ENCODE measurements around the gene SYNE2. TPM values are rescaled to one million over a fixed set of nuclear protein-coding genes. Genes with fewer than 3 reads are reported as not detected.
A peak's percentile ranks its signal among the peaks of the same experiment; 100 is the strongest.
"Not testable (repeated sequence)": the region's sequence is repeated elsewhere in the genome, so short reads cannot be mapped to it uniquely, and the experiment has no call there.

The SYNE2 gene, protein sequence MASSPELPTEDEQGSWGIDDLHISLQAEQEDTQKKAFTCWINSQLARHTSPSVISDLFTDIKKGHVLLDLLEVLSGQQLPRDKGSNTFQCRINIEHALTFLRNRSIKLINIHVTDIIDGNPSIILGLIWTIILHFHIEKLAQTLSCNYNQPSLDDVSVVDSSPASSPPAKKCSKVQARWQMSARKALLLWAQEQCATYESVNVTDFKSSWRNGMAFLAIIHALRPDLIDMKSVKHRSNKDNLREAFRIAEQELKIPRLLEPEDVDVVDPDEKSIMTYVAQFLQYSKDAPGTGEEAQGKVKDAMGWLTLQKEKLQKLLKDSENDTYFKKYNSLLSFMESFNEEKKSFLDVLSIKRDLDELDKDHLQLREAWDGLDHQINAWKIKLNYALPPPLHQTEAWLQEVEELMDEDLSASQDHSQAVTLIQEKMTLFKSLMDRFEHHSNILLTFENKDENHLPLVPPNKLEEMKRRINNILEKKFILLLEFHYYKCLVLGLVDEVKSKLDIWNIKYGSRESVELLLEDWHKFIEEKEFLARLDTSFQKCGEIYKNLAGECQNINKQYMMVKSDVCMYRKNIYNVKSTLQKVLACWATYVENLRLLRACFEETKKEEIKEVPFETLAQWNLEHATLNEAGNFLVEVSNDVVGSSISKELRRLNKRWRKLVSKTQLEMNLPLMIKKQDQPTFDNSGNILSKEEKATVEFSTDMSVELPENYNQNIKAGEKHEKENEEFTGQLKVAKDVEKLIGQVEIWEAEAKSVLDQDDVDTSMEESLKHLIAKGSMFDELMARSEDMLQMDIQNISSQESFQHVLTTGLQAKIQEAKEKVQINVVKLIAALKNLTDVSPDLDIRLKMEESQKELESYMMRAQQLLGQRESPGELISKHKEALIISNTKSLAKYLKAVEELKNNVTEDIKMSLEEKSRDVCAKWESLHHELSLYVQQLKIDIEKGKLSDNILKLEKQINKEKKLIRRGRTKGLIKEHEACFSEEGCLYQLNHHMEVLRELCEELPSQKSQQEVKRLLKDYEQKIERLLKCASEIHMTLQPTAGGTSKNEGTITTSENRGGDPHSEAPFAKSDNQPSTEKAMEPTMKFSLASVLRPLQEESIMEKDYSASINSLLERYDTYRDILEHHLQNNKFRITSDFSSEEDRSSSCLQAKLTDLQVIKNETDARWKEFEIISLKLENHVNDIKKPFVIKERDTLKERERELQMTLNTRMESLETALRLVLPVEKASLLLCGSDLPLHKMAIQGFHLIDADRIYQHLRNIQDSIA (N-terminal part only)
- polyA plus RNA-seq, result 18.1 TPM

- H3K27ac Mint-ChIP-seq, result peak within 1 kb of the TSS; percentile 87 to 89 (median 87)
- peaks cover 11 to 19% (median 11%) of the 10 kb centered on the region in 3 donors for H3K4me1 Mint-ChIP-seq
- H3K27me3 Mint-ChIP-seq, result peaks cover 2% of the 10 kb centered on the region
- peaks cover 1% of the 10 kb centered on the region for H3K36me3 Mint-ChIP-seq
- no peaks in the 10 kb centered on the region for H3K9me3 Mint-ChIP-seq
- H3K4me3 Mint-ChIP-seq, result peak within 1 kb of the TSS; percentile 92 to 99 (median 97)
Observed at GRCh38 chr14:63852817-63853731, at the start of gene SYNE2. TSS of gene SYNE2 (plus strand) at chr14:63853004. CDS start at chr14:63909149, 56,145 bp downstream.

DNA sequence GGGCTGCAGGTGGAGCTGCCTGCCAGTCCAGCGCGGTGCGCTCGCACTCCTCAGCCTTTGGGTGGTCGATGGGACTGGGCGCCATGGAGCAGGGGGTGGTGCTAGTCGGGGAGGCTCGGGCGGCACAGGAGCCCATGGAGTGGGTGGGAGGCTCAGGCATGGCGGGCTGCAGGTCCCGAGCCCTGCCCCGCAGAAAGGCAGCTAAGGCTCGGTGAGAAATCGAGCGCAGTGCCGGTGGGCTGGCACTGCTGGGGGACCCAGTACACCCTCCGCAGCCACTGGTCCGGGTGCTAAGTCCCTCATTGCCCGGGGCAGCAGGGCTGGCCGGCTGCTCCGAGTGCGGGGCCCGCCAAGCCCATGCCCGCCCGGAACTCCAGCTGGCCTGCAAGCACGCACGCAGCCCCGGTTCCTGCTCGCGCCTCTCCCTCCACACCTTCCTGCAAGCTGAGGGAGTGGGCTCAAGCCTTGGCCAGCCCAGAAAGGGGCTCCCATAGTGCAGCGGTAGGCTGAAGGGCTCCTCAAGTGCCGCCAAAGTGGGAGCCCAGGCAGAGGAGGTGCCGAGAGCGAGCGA, 49.5 kb upstream of the SYNE2 start:
- H3K27ac Mint-ChIP-seq, H3K4me3 Mint-ChIP-seq, H3K27me3 Mint-ChIP-seq, H3K9me3 Mint-ChIP-seq, H3K4me1 Mint-ChIP-seq, H3K36me3 Mint-ChIP-seq: not testable (repeated sequence)

DNA sequence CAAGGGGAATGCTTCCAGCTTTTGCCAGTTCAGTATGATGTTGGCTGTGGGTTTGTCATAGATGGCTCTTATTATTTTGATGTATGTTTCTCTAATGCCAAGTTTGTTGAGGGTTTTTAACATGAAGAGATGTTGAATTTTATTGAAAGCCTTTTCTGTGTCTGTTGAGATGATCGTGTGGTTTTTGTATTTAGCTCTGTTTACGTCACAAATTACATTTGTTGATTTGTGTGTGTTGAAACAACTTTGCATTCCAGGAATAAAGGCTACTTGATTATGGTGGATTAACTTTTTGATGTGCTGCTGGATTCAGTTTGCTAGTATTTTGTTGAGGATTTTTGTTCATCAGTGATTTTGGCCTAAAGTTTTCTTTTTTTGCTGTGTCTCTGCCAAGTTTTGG, 46.7 kb upstream of the SYNE2 start:
- not testable (repeated sequence) for H3K27me3 Mint-ChIP-seq, H3K4me1 Mint-ChIP-seq, H3K4me3 Mint-ChIP-seq, H3K27ac Mint-ChIP-seq, H3K9me3 Mint-ChIP-seq, H3K36me3 Mint-ChIP-seq

DNA sequence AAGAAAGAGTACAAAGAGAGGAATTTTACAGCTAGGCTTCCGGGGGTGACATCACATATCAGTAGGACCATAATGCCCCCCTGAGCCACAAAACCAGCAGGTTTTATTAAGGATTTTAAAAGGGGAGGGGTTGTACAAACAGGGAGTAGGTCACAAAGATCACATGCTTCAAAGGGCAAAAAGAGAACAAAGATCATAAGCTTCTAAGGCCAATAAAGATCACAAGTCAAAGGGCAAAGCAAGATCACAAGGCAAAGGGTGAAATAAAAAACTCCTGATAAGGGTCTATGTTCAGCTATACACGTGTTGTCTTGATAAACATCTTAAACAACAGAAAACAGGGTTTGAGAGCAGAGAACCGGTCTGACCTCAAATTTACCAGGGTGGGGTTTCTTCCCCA, 41.1 kb upstream of the SYNE2 start:
- H3K36me3 Mint-ChIP-seq, H3K4me1 Mint-ChIP-seq, H3K4me3 Mint-ChIP-seq, H3K27ac Mint-ChIP-seq, H3K27me3 Mint-ChIP-seq: not testable (repeated sequence)
- H3K9me3 Mint-ChIP-seq, result peaks cover 4 to 15% (median 9%) of the 10 kb centered on the region in 3 donors

GRCh38 chr14:63833728-63834127, 19.1 kb upstream of the SYNE2 start:
- H3K4me3 Mint-ChIP-seq, result no peak overlapping the region
- no peak overlapping the region for H3K27ac Mint-ChIP-seq
- H3K27me3 Mint-ChIP-seq, result no peaks in the 10 kb centered on the region
- H3K36me3 Mint-ChIP-seq, result no peaks in the 10 kb centered on the region
- no peaks in the 10 kb centered on the region for H3K9me3 Mint-ChIP-seq
- no peaks in the 10 kb centered on the region for H3K4me1 Mint-ChIP-seq

DNA sequence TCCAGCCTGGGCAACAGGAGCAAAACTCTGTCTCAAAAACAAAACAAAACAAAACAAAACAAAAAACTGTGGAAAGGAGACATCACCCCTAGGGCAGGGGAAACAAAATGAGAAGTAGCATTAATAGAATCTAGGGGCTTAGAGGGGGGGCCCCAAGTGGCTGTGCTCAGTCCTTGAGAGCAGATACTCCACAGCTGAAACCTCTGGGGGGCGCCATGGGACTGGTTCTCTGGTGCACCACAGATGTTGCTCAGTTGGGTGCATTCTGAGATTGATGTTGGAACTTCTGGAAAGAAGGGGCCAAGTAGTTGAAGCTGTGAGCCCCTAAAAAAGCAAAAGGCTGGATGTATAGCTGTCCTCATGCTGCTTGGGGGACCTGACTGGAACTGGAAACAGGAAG, 11.8 kb upstream of the SYNE2 start:
- no peaks in the 10 kb centered on the region for H3K36me3 Mint-ChIP-seq
- H3K4me1 Mint-ChIP-seq, result no peaks in the 10 kb centered on the region
- H3K27ac Mint-ChIP-seq, result no peak overlapping the region
- H3K27me3 Mint-ChIP-seq, result no peaks in the 10 kb centered on the region
- H3K4me3 Mint-ChIP-seq, result no peak overlapping the region
- peaks cover 0 to 4% (median 0%) of the 10 kb centered on the region in 3 donors for H3K9me3 Mint-ChIP-seq

DNA sequence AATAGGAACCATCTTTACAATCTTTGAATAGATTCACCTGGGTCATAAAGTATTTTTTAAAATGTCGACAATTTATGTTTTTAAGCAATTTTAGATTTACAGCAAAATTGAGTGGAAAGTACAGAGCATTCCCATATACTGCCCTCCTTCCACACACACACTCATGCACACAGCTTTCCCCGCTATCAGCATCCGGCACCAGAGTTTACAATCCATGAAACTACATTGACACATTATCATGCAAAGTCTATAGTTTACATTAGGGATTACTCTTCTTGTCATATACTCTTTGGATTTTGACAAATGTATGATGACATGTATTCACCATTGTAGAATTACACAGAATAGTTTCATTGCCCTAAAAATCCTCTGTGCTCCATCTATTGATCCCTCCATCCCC, 9.0 kb upstream of the SYNE2 start:
- Mint-ChIP-seq H3K4me3 (no peak overlapping the region), H3K36me3 (no peaks in the 10 kb centered on the region), H3K27ac (no peak overlapping the region), H3K27me3 (no peaks in the 10 kb centered on the region), H3K4me1 (no peaks in the 10 kb centered on the region), H3K9me3 (peaks cover 0 to 4% (median 0%) of the 10 kb centered on the region in 3 donors)

GRCh38 chr14:63848890-63849289, 3.9 kb upstream of the SYNE2 start:
- no peaks in the 10 kb centered on the region for H3K36me3 Mint-ChIP-seq
- H3K27me3 Mint-ChIP-seq, result no peaks in the 10 kb centered on the region
- H3K4me1 Mint-ChIP-seq, result peaks cover 2 to 3% (median 2%) of the 10 kb centered on the region in 3 donors
- peak overlapping the region in 1 of 4 donors; percentile 60 for H3K4me3 Mint-ChIP-seq
- no peaks in the 10 kb centered on the region for H3K9me3 Mint-ChIP-seq
- H3K27ac Mint-ChIP-seq, result no peak overlapping the region

DNA sequence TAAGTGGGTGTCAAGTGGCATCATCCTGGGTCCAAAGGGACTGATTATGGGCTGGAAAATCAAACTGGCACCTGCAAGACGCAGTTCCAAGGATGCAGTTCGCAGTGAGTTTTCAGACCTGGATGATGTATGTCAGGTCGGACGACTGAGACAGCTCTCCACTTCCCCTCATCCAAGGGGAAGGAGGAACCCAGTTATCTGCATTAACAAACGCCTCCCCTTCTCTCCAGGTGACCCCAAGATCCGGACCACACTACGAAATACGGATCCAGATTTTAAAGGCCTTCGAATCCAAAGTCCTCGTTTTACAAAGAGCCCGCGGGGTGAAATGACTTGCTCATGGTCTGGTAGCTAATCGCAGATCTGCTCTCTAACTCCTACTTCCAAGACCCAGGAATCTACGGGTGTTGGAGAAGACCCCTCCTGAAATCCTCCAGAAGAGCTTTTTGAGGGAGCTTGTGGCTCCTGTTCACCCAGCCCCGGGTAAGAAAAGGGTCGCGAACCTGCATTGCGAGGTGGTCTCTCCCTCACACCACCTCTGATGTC, 460 bp upstream of the SYNE2 start:
- Mint-ChIP-seq H3K4me1 (peaks cover 8 to 13% (median 8%) of the 10 kb centered on the region in 3 donors), H3K36me3 (no peaks in the 10 kb centered on the region), H3K4me3 (peak overlapping the region; percentile 88 to 99 (median 95)), H3K27ac (peak overlapping the region; percentile 76 to 88 (median 87)), H3K27me3 (peaks cover 2% of the 10 kb centered on the region), H3K9me3 (no peaks in the 10 kb centered on the region)

GRCh38 chr14:63853831-63854293, 1.1 kb downstream of the SYNE2 start:
- no peaks in the 10 kb centered on the region for H3K9me3 Mint-ChIP-seq
- peak overlapping the region; percentile 86 to 87 (median 87) for H3K27ac Mint-ChIP-seq
- H3K36me3 Mint-ChIP-seq, result peaks cover 1% of the 10 kb centered on the region
- H3K27me3 Mint-ChIP-seq, result peaks cover 2% of the 10 kb centered on the region
- H3K4me3 Mint-ChIP-seq, result peak overlapping the region; percentile 92 to 99 (median 97)
- peaks cover 11 to 19% (median 11%) of the 10 kb centered on the region in 3 donors for H3K4me1 Mint-ChIP-seq

GRCh38 chr14:63854330-63854729, 1.5 kb downstream of the SYNE2 start:
- Mint-ChIP-seq H3K27ac (peak overlapping the region in 2 of 3 donors; percentile 87), H3K36me3 (peaks cover 1% of the 10 kb centered on the region), H3K4me1 (peaks cover 11 to 19% (median 12%) of the 10 kb centered on the region in 3 donors)

GRCh38 chr14:63855281-63855680, 2.5 kb downstream of the SYNE2 start:
- Mint-ChIP-seq H3K4me1 (peaks cover 11 to 19% (median 14%) of the 10 kb centered on the region in 3 donors), H3K9me3 (no peaks in the 10 kb centered on the region), H3K36me3 (peaks cover 1% of the 10 kb centered on the region), H3K27me3 (peaks cover 2% of the 10 kb centered on the region), H3K27ac (no peak overlapping the region), H3K4me3 (peak overlapping the region in 3 of 4 donors; percentile 23 to 65 (median 39))

More at GRCh38 chr14:63854330-63854729, 1.5 kb downstream of the SYNE2 start:
- Mint-ChIP-seq H3K27me3 (peaks cover 2% of the 10 kb centered on the region), H3K4me3 (peak overlapping the region; percentile 92 to 99 (median 97)), H3K9me3 (no peaks in the 10 kb centered on the region)

DNA sequence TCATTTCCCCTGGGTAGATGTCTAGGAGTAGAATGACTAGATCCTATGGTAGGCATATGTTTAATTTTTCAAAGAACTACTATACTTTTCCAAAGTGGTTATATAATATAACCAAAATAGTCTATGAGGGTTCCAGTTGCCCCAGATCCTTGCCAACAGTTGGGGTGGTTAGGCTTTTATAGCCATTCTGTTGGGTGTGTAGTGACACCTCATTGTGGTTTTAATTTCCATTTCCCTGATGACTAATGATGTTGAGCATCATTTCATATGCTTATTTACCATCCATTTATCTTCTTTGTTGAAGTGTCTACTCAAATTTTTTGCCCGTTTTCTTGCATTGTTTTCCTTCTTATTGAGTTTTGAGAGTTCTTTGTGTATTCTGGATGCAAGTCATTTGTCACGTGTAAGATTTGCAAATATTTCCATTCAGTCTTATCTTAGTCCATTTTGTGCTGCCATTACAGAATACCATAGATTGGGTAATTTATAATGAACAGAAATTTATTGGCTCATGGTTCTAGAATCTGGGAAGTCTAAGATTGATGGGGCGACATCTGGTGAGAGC, 4.7 kb downstream of the SYNE2 start:
- Mint-ChIP-seq H3K4me3 (peak overlapping the region in 1 of 4 donors; percentile 75), H3K36me3 (peaks cover 1% of the 10 kb centered on the region), H3K27ac (peak overlapping the region in 1 of 3 donors; percentile 72), H3K27me3 (peaks cover 3% of the 10 kb centered on the region), H3K4me1 (peaks cover 10 to 19% (median 17%) of the 10 kb centered on the region in 3 donors), H3K9me3 (no peaks in the 10 kb centered on the region)
